H54 (cell line): Measurements from ENCODE around the gene MRRF.

ENCODE experiments used
- DNase-seq: peaks from one replicate; pipeline ENCODE4 v3.0.0; 2011; ENCODE audit warnings: low spot score, mixed read lengths; ENCODE audit not compliant: insufficient read length
- FAIRE-seq: peaks from 3 replicates; lab custom pipeline; 2011; peaks lifted over from hg19 to GRCh38; lab: Jason Lieb, UNC
- POLR2A ChIP-seq: IDR thresholded peaks from 2 replicates; pipeline ENCODE4 v1.6.1; 2011; ENCODE audit warnings: low read depth, mild to moderate bottlenecking, low read length

MRRF gene

DNA sequence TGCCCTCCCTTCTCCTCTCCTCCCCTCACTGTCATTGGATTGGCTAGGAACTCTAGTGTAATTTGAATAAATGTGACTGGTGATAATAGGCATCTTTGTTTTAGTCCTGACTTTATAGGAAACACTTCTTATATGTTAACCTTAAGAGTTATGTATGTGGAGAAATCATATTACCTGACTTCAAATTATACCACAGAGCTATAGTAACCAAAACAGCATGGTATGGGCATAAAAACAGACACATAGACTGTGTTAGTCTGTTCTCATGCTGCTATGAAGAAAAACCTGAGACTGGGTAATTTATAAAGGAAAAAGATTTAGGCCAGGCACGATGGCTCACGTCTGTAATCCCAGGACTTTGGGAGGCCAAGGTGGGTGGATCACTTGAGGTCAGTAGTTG lies 9.4 kb downstream of the MRRF start:
- TF ChIP-seq POLR2A: no peak
- DNase-seq (no peak), FAIRE-seq (peak; percentile 76)

DNA sequence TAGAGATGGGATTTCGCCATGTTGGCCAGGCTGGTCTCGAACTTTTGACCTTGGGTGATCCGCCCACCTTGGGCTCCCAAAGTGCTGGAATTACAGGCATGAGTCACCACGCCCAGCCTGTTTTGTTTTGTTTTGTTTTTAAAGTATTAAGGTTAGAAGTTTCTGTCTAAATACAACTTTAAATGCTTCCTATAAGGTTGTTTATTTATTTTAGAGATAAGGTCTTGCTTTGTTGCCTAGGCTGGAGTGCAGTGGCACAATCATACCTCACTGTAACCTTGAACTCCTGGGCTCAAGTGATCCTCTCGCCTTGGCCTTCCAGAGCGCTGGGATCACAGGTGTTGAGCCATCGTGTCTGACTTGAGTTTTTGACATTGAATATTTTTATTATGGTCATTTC lies 11.4 kb downstream of the MRRF start:
- no peak for FAIRE-seq
- no peak for DNase-seq
- TF ChIP-seq POLR2A: no peak

DNA sequence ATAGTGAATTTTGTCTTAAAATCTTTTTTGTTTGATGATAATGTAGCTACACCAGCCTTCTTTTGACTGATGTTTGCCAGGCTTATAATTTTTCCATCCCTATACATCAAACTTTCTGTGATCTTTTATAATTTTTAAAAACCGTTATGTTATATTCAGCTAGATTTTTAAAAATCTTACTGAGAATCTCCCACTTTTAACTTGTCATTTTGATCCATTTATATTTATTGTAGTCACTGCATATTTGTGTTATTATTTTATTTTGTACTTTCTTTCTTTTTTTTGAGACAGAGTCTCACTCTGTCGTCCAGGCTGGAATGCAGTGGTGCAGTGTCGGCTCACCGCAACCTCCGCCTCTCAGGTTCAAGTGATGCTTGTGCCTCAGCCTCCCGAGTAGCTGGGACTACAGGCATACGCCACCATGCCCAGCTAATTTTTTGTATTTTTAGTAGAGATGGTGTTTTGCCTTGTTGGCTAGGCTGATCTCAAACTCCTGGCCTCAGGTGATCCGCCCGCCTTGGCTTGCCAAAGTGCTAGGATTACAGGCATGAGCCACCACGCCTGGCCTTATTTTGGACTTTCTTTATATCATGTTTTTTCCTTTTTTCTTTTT lies 12.7 kb downstream of the MRRF start:
- TF ChIP-seq POLR2A: no peak
- FAIRE-seq: no peak
- DNase-seq: no peak

DNA sequence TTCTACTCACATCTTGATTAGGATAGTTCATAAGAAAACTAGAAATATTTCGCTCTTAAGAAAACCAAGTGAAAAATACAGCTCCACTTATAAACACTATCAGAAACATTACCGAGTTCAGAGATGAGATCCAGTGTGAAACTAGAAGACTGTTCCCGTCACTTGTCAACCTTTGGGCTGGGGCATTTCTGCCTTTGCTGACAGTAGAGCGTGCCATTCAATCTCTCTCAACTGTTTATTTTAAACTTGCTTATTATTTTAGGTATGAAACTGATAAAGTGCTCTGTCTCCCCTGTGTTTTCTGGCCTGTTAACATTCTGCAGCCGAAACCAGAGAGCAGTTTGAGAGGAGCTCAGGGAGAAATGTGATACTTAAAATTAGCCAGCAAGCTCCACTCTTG lies 16.7 kb downstream of the MRRF start:
- DNase-seq (no peak), FAIRE-seq (no peak)
- no peak for TF ChIP-seq POLR2A

GRCh38 chr9:122286764-122287163 lies 22.1 kb downstream of the MRRF start:
- no peak for FAIRE-seq
- no peak for TF ChIP-seq POLR2A
- no peak for DNase-seq

- no peak for DNase-seq
- no peak for TF ChIP-seq POLR2A
- FAIRE-seq: no peak
These were observed 22.6 kb downstream of the MRRF start for GRCh38 chr9:122287214-122287720.

DNA sequence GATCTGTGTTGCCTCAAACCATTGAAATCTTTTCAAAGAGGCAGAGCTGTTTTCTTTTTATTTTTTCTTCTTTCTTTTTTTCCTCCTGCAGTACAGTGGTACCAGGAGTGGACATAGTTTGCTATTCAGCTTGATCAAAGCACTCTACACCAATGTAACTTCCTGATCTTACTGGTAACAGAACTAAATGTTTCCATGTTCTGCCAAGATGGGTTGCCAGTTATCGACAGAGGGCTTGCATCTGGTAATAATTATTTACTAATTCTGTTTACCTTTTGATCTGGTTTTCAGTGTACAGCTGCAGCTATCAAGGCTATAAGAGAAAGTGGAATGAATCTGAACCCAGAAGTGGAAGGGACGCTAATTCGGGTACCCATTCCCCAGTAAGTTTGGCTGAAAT lies 26.8 kb downstream of the MRRF start:
- FAIRE-seq: no peak
- no peak for TF ChIP-seq POLR2A
- no peak for DNase-seq

DNA sequence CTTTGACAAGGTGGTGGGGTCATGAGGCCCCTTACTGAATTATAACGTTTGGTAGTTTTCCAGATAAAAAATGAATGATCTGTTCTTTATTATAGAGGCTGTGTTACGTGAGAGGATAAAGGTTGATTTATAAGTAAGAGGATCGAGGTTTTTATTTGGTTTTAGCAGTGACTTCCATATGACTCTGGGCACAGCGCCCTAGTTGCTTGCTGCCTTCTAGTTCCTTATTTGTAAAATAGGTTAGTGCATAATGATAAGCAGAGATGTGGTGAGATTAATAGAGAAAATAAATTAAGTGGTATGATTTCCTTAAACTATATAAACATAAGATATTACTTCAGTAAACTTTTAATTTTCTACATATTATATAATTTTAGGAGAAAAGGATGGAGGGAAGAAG lies 29.8 kb downstream of the MRRF start:
- no peak for TF ChIP-seq POLR2A
- DNase-seq: no peak
- no peak for FAIRE-seq

- DNase-seq: no peak
- no peak for FAIRE-seq
- TF ChIP-seq POLR2A: no peak
These were observed 32.8 kb downstream of the MRRF start for GRCh38 chr9:122297512-122297911.

GRCh38 chr9:122302237-122303093 lies 37.8 kb downstream of the MRRF start:
- TF ChIP-seq POLR2A: no peak
- FAIRE-seq (peak; percentile 43), DNase-seq (no peak)

DNA sequence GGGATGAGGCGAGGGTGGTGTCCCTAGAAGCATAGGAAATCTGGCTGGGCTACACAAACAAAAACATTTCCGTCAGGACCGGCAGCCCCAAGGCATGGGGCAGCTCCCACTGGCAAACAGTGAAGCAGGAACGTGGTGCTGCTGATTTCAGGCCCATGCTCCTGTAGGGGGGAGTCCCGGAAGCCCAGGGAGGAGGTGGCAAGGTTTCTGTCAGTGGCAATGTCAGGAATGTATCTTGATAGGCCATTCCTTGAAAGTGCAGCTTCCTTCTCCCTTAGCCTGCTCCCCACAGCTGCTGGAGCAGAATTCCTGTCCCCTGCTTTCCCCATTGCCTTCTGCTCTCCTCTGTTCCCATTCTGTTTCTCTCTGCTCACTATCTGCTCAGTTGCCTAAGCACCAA lies 42.4 kb downstream of the MRRF start:
- TF ChIP-seq POLR2A: no peak
- FAIRE-seq (no peak), DNase-seq (no peak)

GRCh38 chr9:122307925-122308324 lies 43.2 kb downstream of the MRRF start:
- DNase-seq (no peak), FAIRE-seq (no peak)
- TF ChIP-seq POLR2A: no peak

DNA sequence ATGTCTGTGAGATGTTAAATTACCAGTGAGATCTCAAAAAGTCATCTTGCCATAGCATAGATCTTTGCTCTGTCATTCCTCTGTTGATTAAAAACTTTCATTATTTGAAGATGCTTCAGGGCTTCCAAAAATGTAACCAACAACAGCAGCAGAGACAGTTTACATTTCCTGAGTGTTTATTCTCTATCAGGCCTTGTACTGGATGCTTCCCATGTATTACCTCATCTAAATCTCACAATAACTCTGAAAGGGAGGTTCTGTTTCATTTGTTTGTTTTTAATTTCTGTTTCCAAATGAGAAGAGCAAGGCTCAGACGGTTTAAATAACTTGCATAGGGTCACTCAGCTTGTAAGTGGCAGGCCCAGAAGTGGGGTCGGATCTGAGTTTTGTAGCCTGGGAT lies 45.2 kb downstream of the MRRF start:
- no peak for DNase-seq
- FAIRE-seq: no peak
- no peak for TF ChIP-seq POLR2A

GRCh38 chr9:122314165-122314564 lies 49.5 kb downstream of the MRRF start:
- DNase-seq: no peak
- FAIRE-seq: no peak

More at GRCh38 chr9:122314165-122314564, 49.5 kb downstream of the MRRF start:
- TF ChIP-seq POLR2A: no peak
